Measurements from ENCODE around the gene TMEM86B.
A peak's percentile ranks its signal among the peaks of the same experiment; 100 is the strongest.

The TMEM86B gene

GRCh38 chr19:55228403-55229031 lies at the start of gene TMEM86B:
Gene TMEM86B (minus strand): TSS chr19:55228763. CDS start chr19:55228741, 22 bp downstream.
- no peak for DNase-seq

GRCh38 chr19:55277494-55277893 lies 48.9 kb upstream of the TMEM86B start:
- DNase-seq, result no peak

GRCh38 chr19:55276720-55277430 lies 48.3 kb upstream of the TMEM86B start:
- DNase-seq, result no peak

- no peak for DNase-seq
Observed at GRCh38 chr19:55275851-55276719, 47.5 kb upstream of the TMEM86B start.

- DNase-seq, result no peak
Observed at GRCh38 chr19:55273978-55274707, 45.6 kb upstream of the TMEM86B start.

GRCh38 chr19:55272142-55272541 lies 43.6 kb upstream of the TMEM86B start:
- DNase-seq, result no peak

GRCh38 chr19:55270172-55270942 lies 41.8 kb upstream of the TMEM86B start:
- DNase-seq, result no peak

- DNase-seq, result no peak
Observed at GRCh38 chr19:55269299-55269698, 40.7 kb upstream of the TMEM86B start.

- no peak for DNase-seq
Observed at GRCh38 chr19:55266840-55267239, 38.3 kb upstream of the TMEM86B start.

- DNase-seq, result no peak
Observed at GRCh38 chr19:55266404-55266803, 37.8 kb upstream of the TMEM86B start.

- DNase-seq, result no peak
Observed at GRCh38 chr19:55265723-55266386, 37.3 kb upstream of the TMEM86B start.

GRCh38 chr19:55265173-55265572 lies 36.6 kb upstream of the TMEM86B start:
- DNase-seq, result no peak

- DNase-seq, result no peak
Observed at GRCh38 chr19:55264531-55264930, 36.0 kb upstream of the TMEM86B start.

GRCh38 chr19:55262359-55262758 lies 33.8 kb upstream of the TMEM86B start:
- DNase-seq, result no peak

- peak; percentile 55 for DNase-seq
Observed at GRCh38 chr19:55261671-55262126, 33.1 kb upstream of the TMEM86B start.

- DNase-seq, result no peak
Observed at GRCh38 chr19:55259540-55260210, 31.1 kb upstream of the TMEM86B start.

GRCh38 chr19:55258828-55259539 lies 30.4 kb upstream of the TMEM86B start, which contains the start of gene PPP6R1:
Gene PPP6R1 (minus strand): TSS chr19:55259017. CDS start chr19:55247103, 11,914 bp downstream.
- peak; percentile 95 for DNase-seq

- DNase-seq, result no peak
Observed at GRCh38 chr19:55258476-55258827, 29.9 kb upstream of the TMEM86B start.

- no peak for DNase-seq
Observed at GRCh38 chr19:55257461-55258420, 29.2 kb upstream of the TMEM86B start.

Data from NCI-H748 treated with DMSO at 0.1 percent for 48 hours (cell line).